NT2/D1 (cell line): ENCODE measurements around the gene CD96.
"Not testable (repeated sequence)": the region's sequence is repeated elsewhere in the genome, so short reads cannot be mapped to it uniquely, and the experiment has no call there.

Experiments
- DNase-seq: peaks from one replicate; pipeline ENCODE4 v3.0.0-alpha.2; 2011; ENCODE audit warnings: low read depth, low spot score
- H3K27me3 ChIP-seq: 2 replicates; pipeline ENCODE4 v1.6.0; 2011; ENCODE audit warnings: mild to moderate bottlenecking; ENCODE audit not compliant: insufficient read length, insufficient read depth
- H3K36me3 ChIP-seq: 2 replicates; pipeline ENCODE4 v1.6.1; 2011; ENCODE audit warnings: mild to moderate bottlenecking, low read length, mixed read lengths; ENCODE audit not compliant: insufficient read depth, insufficient read length
- H3K4me1 ChIP-seq: 2 replicates; pipeline ENCODE4 v1.5.1; 2011; ENCODE audit not compliant: insufficient read depth, insufficient read length
- H3K4me3 ChIP-seq: 2 replicates; pipeline ENCODE4 v1.5.1; 2011; ENCODE audit warnings: low read depth; ENCODE audit not compliant: insufficient read length
- H3K9ac ChIP-seq: 2 replicates; pipeline ENCODE4 v1.6.0; 2011; ENCODE audit warnings: low read depth; ENCODE audit not compliant: insufficient read length
- H3K9me3 ChIP-seq: 2 replicates; pipeline ENCODE4 v1.5.1; 2011; ENCODE audit warnings: mild to moderate bottlenecking, low read length; ENCODE audit not compliant: insufficient read depth
- SUZ12 ChIP-seq: IDR thresholded peaks from 2 replicates; pipeline ENCODE4 v1.6.1; 2011; ENCODE audit not compliant: insufficient read length, insufficient read depth; ENCODE audit errors: extremely low read depth
- YY1 ChIP-seq: IDR thresholded peaks from 2 replicates; pipeline ENCODE4 v1.6.1; 2011; ENCODE audit not compliant: insufficient read length, insufficient read depth
- ZNF274 ChIP-seq: IDR thresholded peaks from 2 replicates; pipeline ENCODE4 v1.6.1; 2011; ENCODE audit warnings: mild to moderate bottlenecking, low read depth, low read length

Gene CD96

DNA sequence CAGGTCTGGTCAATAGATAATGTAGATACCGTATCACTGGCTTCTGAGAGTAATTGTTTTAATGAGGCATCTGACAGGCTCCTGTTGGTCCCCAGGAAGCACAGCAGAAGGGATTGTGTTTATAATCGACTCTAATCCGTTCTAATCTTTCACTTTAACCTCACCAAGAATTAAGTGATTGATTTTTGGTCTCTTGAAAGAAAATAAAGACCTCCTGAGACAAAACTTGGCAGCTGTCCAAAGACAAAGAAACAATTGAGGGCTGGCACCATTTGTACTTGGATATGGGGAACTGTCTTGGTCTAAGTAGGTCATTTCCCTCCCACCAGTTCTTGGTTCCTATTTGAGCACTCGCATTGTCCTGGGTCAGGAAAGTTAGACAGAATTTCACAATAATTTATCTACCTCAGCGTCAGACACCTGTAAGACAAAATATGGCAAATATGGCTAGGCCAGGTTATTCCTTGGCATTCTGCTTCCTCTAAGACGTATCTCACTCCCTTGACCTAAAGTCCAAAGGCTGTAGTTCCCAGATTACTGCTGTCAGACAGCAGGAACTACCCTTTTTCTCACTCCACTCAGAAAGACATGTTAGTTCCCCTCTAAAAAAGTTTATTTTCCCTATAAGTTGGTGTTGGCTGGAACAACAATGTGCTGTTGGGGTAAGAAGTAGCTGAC, 22.7 kb upstream of the CD96 start:
- DNase-seq = no peak
- no peak overlapping the region for H3K4me3 ChIP-seq
- H3K36me3 ChIP-seq = no peaks in the 10 kb centered on the region
- TF ChIP-seq YY1 (no peak), SUZ12 (no peak), ZNF274 (no peak)
- peaks cover 2% of the 10 kb centered on the region for H3K4me1 ChIP-seq
- no peaks in the 10 kb centered on the region for H3K27me3 ChIP-seq
- no peaks in the 10 kb centered on the region for H3K9me3 ChIP-seq
- no peak overlapping the region for H3K9ac ChIP-seq

DNA sequence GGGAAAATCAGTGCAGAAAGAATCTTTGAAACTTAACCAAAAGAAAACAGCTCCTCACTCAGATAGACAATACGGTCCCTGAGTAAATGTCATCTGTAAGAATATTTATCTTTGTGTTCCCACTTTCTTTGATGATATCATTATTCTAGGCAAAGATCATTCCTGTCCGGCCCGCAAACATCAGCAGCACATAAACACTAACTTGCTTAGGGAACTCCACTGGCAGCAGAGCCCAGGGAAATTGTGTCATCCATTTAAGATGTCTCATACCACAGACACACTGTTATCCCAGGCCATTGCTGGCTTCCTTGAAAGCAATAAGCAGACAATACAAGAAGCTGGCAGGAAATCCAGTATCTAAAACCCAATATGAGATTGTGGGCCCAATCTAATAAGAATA, 20.1 kb upstream of the CD96 start:
- Histone ChIP-seq H3K9me3 (no peaks in the 10 kb centered on the region), H3K9ac (no peak overlapping the region), H3K4me3 (no peak overlapping the region), H3K4me1 (peaks cover 2% of the 10 kb centered on the region), H3K36me3 (no peaks in the 10 kb centered on the region), H3K27me3 (no peaks in the 10 kb centered on the region)
- DNase-seq = no peak
- TF ChIP-seq YY1 (no peak), SUZ12 (no peak), ZNF274 (no peak)

DNA sequence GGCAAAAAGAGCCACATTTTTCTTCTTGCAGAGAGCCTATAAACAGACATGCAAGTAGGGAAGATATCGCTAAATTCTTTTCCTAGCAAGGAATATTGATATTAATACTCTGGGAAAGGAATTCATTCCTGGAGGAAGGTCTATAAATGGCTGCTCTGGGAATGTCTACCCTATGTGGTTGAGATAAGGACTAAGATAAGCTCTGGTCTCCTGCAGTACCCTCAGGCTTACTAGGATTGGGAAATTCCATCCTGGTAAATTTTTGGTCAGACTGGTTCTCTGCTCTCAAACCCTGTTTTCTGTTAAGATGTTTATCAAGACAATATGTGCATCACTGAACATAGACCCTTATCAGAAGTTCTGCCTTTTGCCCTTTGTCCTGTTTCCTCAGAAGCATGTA, 17.5 kb upstream of the CD96 start:
- not testable (repeated sequence) for H3K4me1 ChIP-seq, H3K9ac ChIP-seq, DNase-seq, H3K36me3 ChIP-seq, H3K27me3 ChIP-seq, H3K9me3 ChIP-seq, H3K4me3 ChIP-seq

DNA sequence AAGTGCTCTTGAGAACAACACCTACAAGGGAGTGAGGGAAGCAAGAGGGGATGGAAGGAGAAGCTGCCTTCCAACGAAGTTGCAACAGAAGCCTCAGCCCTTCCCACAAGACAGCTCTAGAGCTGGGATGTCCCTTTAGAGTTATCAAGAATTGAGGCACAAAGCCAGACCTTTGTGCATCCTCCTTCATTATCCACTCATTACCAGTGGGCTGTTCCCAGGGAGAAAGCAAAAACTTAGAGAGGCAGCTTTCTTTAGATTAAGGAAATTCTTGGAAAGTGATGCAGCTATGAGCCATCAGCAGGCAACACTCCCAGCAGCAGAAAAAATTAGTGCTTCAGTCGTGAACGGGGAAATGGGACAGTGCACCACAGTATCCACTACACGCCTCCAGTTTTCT, 10.6 kb upstream of the CD96 start:
- no peak for DNase-seq
- Histone ChIP-seq H3K36me3 (no peaks in the 10 kb centered on the region), H3K9me3 (no peaks in the 10 kb centered on the region; the same call in 1 of the 2 replicates), H3K27me3 (no peaks in the 10 kb centered on the region), H3K4me3 (no peak overlapping the region), H3K9ac (no peak overlapping the region), H3K4me1 (no peaks in the 10 kb centered on the region)
- TF ChIP-seq ZNF274 = no peak
- no peak for TF ChIP-seq SUZ12
- no peak for TF ChIP-seq YY1

DNA sequence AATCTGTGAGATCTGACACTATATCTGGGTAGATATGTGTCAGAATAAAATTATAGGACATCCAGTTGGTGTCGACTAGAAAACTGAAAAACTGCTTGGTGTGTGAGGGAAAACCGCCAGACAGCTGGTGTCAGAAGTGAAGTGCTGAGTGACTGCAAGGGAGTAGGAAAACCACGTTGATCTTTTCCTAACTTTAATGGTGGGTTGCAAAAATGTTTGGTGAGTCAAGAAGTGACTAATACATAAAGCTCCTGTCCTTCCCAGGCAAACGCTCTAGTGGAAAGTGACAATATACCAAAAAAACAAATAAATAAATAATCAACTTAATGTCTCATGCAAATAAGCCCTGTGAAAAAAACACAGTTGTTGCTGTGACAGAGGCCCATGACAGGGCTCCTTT, 7.3 kb upstream of the CD96 start:
- TF ChIP-seq YY1 (no peak), ZNF274 (no peak), SUZ12 (no peak)
- DNase-seq = no peak
- Histone ChIP-seq H3K4me1 (no peaks in the 10 kb centered on the region), H3K9me3 (no peaks in the 10 kb centered on the region; the same call in 1 of the 2 replicates), H3K27me3 (no peaks in the 10 kb centered on the region), H3K4me3 (no peak overlapping the region), H3K9ac (no peak overlapping the region), H3K36me3 (no peaks in the 10 kb centered on the region)

DNA sequence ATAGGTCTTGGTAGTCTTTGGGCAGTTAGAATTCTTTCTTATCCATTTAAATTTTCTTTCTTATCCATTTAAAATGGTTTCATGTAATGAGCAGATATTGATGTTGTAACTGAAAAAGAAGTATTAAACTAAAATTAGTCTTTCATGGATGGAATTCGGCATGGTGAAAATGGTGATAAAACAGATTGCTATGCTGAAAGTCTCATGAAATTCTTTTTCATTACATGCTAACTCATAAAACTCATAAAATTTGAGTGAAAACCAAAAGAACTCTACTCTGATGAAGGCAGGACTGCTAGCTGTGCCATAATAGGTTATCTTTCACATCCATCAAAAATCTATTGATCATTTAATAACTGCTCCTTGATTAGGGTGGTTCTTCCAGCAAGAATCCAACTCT, 3.9 kb upstream of the CD96 start:
- H3K9ac ChIP-seq = no peak overlapping the region
- H3K4me3 ChIP-seq = no peak overlapping the region
- no peaks in the 10 kb centered on the region for H3K27me3 ChIP-seq
- H3K36me3 ChIP-seq = no peaks in the 10 kb centered on the region
- TF ChIP-seq ZNF274 (no peak), SUZ12 (no peak), YY1 (no peak)
- no peaks in the 10 kb centered on the region for H3K9me3 ChIP-seq
- no peaks in the 10 kb centered on the region for H3K4me1 ChIP-seq
- DNase-seq = no peak

DNA sequence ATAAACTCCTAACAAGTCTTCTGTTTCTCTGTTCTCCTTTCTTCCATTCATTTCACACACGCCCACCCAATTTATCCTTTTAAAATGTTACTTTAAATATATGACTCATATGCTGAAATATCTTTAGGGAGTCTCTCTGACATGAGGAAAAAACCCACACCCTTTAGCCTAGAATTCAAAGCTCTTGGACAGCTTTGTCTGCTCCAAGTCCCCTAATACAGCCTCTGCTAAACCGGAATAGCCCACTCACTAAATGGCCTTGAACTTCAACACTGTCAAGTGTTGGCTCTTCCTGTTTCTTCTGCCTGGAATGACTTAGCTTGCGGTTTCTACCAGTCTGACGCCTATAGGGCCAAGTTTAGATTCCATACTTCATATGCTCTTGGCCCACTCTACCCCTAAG, 3.3 kb upstream of the CD96 start:
- no peak for DNase-seq
- Histone ChIP-seq H3K9ac (no peak overlapping the region), H3K27me3 (no peaks in the 10 kb centered on the region), H3K9me3 (no peaks in the 10 kb centered on the region), H3K4me3 (no peak overlapping the region), H3K36me3 (no peaks in the 10 kb centered on the region), H3K4me1 (no peaks in the 10 kb centered on the region)
- TF ChIP-seq SUZ12 (no peak), ZNF274 (no peak), YY1 (no peak)
